Psoas muscle (tissue), 8 donors: ENCODE results near the gene MCOLN2. TPM values are rescaled to one million over a fixed set of nuclear protein-coding genes. Genes with fewer than 3 reads are reported as not detected.

Experiments used
- ATAC-seq, 4 donors: fragments of 200-7000 bp; cut with Tn5 transposase; one replicate each; pipeline ENCODE4 v1.9.1; 2020; ENCODE audit warnings: moderate library complexity in 3 of 4, mild to moderate bottlenecking in 2 of 4
- DNase-seq, 2 donors: peaks; one replicate each; pipeline ENCODE4 v3.0.0-alpha.2; 2020
- H3K27ac ChIP-seq: fragments of 200-600 bp; one replicate; pipeline ENCODE4 v1.8.0; 2022
- H3K27me3 ChIP-seq, 3 donors: fragments of 200-600 bp in 1 of 3; one replicate each; pipeline versions ENCODE4 v1.6.1 to v1.8.0; 2013 to 2022; ENCODE audit warnings: low read length in 2 of 3, mild to moderate bottlenecking in 2 of 3, moderate library complexity in 1 of 3; ENCODE audit not compliant: insufficient read depth in 3 of 3
- H3K36me3 ChIP-seq, 2 donors: fragments of 200-600 bp in 1 of 2; one replicate each; pipeline versions ENCODE4 v1.6.1 to v1.8.0; 2013 to 2022; ENCODE audit warnings: low read depth in 1 of 2, mild to moderate bottlenecking in 1 of 2, moderate library complexity in 1 of 2; ENCODE audit not compliant: insufficient read depth in 1 of 2
- H3K4me1 ChIP-seq: fragments of 200-600 bp; one replicate; pipeline ENCODE4 v1.8.0; 2022
- H3K4me3 ChIP-seq: fragments of 200-600 bp; one replicate; pipeline ENCODE4 v1.8.0; 2022; ENCODE audit warnings: mild to moderate bottlenecking
- H3K9me3 ChIP-seq: fragments of 200-600 bp; one replicate; pipeline ENCODE4 v1.8.0; 2022
- WGBS, 3 donors: extraction: QIAGEN DNeasy Blood & Tissue Kit; methylation state at CpG; one replicate each; pipeline versions ENCODE4 v1.1.6 to v1.1.7; 2013; 5-methylcytosine and 5-hydroxymethylcytosine counted together
- intact Hi-C, 2 donors: fragments of 100-400 bp; cut with DNase I; formaldehyde crosslinking; loops; one replicate each; pipeline versions ENCODE4 v1.11.0 to v1.14.2; 2022
- polyA plus RNA-seq, 3 donors: library from polyadenylated mRNA; stranded (reverse); fragments of 200-250 nt; gene quantifications; one replicate each; pipeline ENCODE4 v1.2.3, GENCODE V29; 2013
- total RNA-seq, 4 donors: library from RNA; stranded (reverse); fragmentation: NEBNext Ultra II Directional in 2 of 4; extraction: Animal tissue kit (Norgen Biotek cat#: 25700) in 2 of 4; gene quantifications; one replicate each; pipeline versions ENCODE4 v1.2.1 to v1.2.4, GENCODE V29; 2021 to 2023
- TF ChIP-seq, protein P1 (sequence below): fragments of 200-600 bp; IDR thresholded peaks from one replicate; pipeline ENCODE4 v1.8.0; 2022; ENCODE audit warnings: antibody characterized with exemption
- donor health status: healthy with polysubstance abuse.
- donor health status: DM: no; HTN: no; CAD: no; lungs with moderate emphysema.
- donor health status: Bipolar disorder and iron deficiency.
- donor health status: healthy.
- donor health status: DM: yes; HTN: yes; CAD: no.
- donor health status: DM: no; HTN: no; CAD: no.
- donor health status: DM: no; HTN: no; CAD: no.
- donor health status: DM: yes; HTN: yes; CAD: no.

The MCOLN2 gene
- total and polyA plus RNA-seq, 7 donors: 0.03 to 0.54 (median 0.14) TPM; not detected in 3

DNA sequence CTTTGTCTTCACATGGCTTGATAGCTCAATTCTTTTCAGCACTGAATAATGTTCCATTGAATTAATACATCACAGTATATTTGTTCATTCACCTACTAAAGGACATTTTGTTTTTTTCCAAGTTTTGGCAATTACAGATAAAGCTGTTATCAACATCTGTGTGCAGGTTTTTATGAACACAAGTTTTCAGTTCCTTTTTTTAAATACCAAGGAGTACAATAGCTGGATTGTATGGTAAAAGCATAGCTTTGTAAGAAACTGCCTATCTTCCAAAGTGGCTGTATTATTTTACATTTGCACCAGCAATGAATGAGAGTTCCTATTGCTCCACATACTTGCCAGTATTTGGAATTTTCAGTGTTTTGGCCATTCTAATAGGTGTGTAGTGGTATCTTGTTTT, 4.8 kb upstream of the MCOLN2 start:
- intact Hi-C loops: no loop called here
- H3K9me3 ChIP-seq: no peaks in the 10 kb centered on the region
- TF ChIP-seq, protein P1, sequence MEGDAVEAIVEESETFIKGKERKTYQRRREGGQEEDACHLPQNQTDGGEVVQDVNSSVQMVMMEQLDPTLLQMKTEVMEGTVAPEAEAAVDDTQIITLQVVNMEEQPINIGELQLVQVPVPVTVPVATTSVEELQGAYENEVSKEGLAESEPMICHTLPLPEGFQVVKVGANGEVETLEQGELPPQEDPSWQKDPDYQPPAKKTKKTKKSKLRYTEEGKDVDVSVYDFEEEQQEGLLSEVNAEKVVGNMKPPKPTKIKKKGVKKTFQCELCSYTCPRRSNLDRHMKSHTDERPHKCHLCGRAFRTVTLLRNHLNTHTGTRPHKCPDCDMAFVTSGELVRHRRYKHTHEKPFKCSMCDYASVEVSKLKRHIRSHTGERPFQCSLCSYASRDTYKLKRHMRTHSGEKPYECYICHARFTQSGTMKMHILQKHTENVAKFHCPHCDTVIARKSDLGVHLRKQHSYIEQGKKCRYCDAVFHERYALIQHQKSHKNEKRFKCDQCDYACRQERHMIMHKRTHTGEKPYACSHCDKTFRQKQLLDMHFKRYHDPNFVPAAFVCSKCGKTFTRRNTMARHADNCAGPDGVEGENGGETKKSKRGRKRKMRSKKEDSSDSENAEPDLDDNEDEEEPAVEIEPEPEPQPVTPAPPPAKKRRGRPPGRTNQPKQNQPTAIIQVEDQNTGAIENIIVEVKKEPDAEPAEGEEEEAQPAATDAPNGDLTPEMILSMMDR: no peak
- no peak overlapping the region for H3K4me3 ChIP-seq
- H3K27ac ChIP-seq: no peak overlapping the region
- H3K27me3 ChIP-seq: peaks cover 2 to 67% (median 5%) of the 10 kb centered on the region in 3 donors
- ATAC-seq: no peak
- H3K36me3 ChIP-seq: no peaks in the 10 kb centered on the region
- DNase-seq: no peak
- H3K4me1 ChIP-seq: peaks cover 13% of the 10 kb centered on the region

DNA sequence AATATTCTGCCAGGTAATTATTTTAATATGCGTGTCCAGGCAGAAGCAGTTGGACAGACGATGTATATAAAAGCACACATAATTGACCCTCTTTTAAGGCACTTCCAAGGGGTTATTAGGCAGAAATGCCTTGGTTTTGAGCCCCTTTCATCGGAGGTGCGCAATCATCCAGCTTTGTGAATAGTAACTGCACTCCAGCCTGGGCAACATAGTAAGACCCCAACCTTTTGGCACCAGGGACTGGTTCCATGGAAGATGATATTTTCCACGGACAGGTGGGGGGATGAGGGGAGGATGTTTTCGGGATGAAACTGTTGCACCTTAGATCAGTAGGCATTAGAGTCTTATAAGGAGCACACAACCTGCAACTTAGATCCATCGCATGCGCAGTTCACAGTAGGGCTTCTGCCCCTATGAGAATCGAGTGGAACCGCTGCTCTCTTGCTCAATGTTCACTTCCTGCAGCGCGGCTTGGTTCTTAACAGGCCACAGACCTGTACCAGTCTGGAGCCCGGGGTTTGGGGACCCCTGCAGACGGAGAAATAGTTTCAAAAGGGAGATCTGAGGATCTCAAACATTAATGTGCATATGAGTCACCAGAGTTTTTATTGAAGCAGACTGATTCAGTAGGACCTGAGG, 1.8 kb upstream of the MCOLN2 start:
- Histone ChIP-seq H3K4me1 (peaks cover 13% of the 10 kb centered on the region), H3K36me3 (no peaks in the 10 kb centered on the region), H3K27me3 (peaks cover 5 to 80% (median 5%) of the 10 kb centered on the region in 3 donors), H3K9me3 (no peaks in the 10 kb centered on the region), H3K4me3 (peak overlapping the region; percentile 69), H3K27ac (no peak overlapping the region)
- TF ChIP-seq, protein P1: no peak
- no peak for ATAC-seq
- intact Hi-C loops: no loop called here
- DNase-seq: no peak
- 31 to 36% (median 34%) methylated on average over 14 of the region's 14 CpGs for WGBS, 3 donors

DNA sequence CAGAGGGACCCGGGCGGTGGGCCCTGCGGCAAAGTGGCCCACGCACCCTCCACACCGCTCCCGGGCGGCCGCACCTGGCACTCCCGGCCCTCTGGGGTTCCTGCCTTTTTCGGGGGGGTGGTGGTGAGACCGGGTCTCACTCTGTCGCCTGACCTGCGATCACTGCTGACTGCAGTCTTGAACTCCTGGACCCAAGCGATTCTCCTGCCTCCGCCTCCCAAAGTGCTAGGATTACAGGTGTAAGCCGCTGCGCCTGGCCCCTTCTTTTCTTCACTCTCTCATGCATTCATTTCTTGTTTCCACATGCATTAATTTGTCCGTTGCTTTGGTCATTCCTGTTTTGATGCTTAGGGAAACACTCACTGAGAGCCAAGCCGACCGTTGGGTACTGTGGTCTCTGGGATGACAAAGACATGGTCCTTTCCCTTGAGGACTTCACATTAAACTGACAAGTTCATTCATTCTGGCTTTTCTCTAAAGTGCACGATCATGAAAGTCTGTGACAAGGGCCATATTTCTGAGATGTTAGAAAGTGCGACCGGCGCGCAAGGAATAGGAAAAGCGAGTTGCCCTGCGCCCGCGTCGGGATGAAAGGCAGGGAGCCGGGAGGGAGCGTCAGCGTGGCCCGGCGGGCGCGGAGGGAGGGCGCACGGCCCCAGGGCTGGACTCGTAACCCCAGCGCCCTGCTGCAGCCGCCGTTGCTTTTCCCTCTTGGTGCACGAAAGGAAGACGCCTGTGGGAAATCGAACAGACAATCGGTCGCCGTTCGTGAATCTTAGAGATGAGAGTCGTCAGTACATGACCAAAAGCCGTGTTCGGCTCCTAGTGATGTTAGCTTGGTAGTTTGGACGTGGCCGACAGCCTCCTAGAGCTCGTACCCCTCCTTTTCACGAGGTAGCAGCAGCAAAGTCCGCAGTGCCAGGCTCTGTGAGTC, 1.0 kb upstream of the MCOLN2 start:
- DNase-seq (no peak), ATAC-seq (peak in 2 of 4 donors; percentile 49 to 62)
- peaks cover 13% of the 10 kb centered on the region for H3K4me1 ChIP-seq
- intact Hi-C loops: no loop called here
- H3K27ac ChIP-seq: no peak overlapping the region
- H3K36me3 ChIP-seq: no peaks in the 10 kb centered on the region
- TF ChIP-seq, protein P1: no peak
- peaks cover 5 to 72% (median 5%) of the 10 kb centered on the region in 3 donors for H3K27me3 ChIP-seq
- WGBS, 3 donors: 2% methylated on average over 51 to 58 of the region's 58 CpGs
- H3K4me3 ChIP-seq: peak overlapping the region; percentile 69
- no peaks in the 10 kb centered on the region for H3K9me3 ChIP-seq

DNA sequence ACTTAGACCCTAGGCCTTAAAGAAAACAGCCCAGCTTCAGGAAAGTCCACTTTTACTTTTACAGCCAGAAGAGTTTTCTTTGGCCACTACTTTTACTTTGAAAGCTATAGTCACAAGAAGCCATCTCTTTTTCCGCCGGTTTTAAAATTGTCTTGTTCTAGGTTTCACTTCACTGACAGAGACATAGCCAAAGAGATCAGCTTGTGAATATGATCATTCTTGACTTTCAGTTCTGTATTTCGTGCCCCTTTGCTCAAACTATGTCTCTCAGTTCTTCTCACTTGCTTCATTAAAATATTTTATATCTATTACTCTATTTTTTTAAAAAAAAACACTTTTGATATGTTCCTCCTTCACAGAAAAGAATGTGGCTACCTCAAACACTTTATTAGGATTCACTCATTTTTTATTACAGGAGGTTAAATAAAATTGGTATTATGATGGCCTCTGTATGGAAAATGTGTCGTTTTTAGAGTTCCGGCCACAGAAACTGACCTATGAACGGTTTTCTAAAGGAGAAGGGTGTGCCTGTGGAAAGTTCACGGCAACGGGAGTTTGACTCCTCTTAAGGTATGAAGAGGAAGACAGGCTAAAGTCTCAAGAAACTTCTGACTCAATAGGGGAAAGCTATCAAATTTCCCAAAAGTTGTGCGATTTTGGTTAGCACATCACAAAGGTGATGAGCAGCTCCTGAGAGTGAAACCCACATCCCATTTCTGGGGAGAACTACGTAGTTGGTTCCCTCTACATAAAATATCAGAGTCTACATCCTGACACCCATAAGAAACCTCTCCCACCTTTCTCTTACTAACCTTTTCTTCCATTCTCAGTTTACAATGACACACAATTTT, 1.2 kb downstream of the MCOLN2 start:
- 80 to 83% (median 83%) methylated on average over 10 of the region's 10 CpGs for WGBS, 3 donors
- Histone ChIP-seq H3K9me3 (no peaks in the 10 kb centered on the region), H3K27me3 (peaks cover 2 to 61% (median 6%) of the 10 kb centered on the region in 3 donors), H3K36me3 (no peaks in the 10 kb centered on the region), H3K4me1 (peaks cover 13% of the 10 kb centered on the region), H3K27ac (no peak overlapping the region), H3K4me3 (no peak overlapping the region)
- intact Hi-C loops: no loop called here
- TF ChIP-seq, protein P1: no peak
- ATAC-seq: no peak
- no peak for DNase-seq
